ENCODE results near the gene APIP. TPM values are rescaled to one million over a fixed set of nuclear protein-coding genes. Genes with fewer than 3 reads are reported as not detected.
"Not testable (repeated sequence)": the region's sequence is repeated elsewhere in the genome, so short reads cannot be mapped to it uniquely, and the experiment has no call there.

Gene APIP
- total and polyA plus RNA-seq, 2 experiments from 2014 or later: 22.5 to 25.2 TPM

DNA sequence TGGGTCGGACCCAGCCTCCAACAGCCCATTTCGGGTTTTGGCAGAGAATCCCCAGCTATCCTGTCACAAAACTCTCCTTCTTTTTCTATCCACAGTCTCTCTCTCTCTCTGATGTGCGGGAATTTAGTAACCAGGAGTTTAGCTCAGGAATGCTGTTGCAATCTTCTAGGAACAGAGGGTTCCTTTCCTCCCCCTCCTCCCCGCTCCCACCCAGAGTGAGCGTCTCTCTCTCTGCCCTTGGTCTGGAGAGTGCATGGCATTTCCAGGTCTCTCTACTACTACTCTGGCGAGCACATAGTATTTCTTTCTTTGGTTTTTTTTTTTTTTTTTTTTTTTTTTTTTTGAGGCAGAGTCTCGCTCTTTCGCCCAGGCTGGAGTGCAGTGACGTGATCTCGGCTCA, 17.7 kb downstream of the APIP start:
- Histone ChIP-seq H4K20me1 (ENCODE audit: insufficient read depth) (no peaks in the 10 kb centered on the region), H3K9ac (no peak overlapping the region), H3K9me2 (ENCODE audit: insufficient read depth) (no peaks in the 10 kb centered on the region), H3K79me2 (ENCODE audit: insufficient read depth) (peaks cover 39% of the 10 kb centered on the region; the same call in 1 of the 2 replicates), H3K4me3 (no peak overlapping the region), H3K27ac (no peak overlapping the region), H3K27me3 (replicated peaks; ENCODE audit: insufficient read depth) (no peaks in the 10 kb centered on the region), H3K9me3 (ENCODE audit: low read depth) (no peaks in the 10 kb centered on the region), H2AFZ (no peak overlapping the region), H3F3A (ENCODE audit: insufficient read depth) (no peaks in the 10 kb centered on the region), H3K4me1 (ENCODE audit: insufficient read depth) (no peaks in the 10 kb centered on the region), H3K4me2 (ENCODE audit: unreplicated experiment) (no peak overlapping the region), H3K36me3 (ENCODE audit: low read depth) (no peaks in the 10 kb centered on the region)
- no peak for TF ChIP-seq EZH2 (IDR thresholded peaks at IDR 0.05; ENCODE audit: insufficient read depth, poor library complexity, severe bottlenecking)
- TF ChIP-seq EZH2phosphoT487 (IDR thresholded peaks at IDR 0.05; ENCODE audit: insufficient read depth, low read depth): no peak
- in situ Hi-C loops (cut with MboI): no loop called here
- 82 to 88% methylated on average over 9 to 10 of the region's 10 CpGs for WGBS, 2 experiments (ENCODE audit: low coverage in 1 of 2, low lambda C conversion rate in 2 of 2, missing lambda C conversion rate in 2 of 2)
- no peak for DNase-seq

DNA sequence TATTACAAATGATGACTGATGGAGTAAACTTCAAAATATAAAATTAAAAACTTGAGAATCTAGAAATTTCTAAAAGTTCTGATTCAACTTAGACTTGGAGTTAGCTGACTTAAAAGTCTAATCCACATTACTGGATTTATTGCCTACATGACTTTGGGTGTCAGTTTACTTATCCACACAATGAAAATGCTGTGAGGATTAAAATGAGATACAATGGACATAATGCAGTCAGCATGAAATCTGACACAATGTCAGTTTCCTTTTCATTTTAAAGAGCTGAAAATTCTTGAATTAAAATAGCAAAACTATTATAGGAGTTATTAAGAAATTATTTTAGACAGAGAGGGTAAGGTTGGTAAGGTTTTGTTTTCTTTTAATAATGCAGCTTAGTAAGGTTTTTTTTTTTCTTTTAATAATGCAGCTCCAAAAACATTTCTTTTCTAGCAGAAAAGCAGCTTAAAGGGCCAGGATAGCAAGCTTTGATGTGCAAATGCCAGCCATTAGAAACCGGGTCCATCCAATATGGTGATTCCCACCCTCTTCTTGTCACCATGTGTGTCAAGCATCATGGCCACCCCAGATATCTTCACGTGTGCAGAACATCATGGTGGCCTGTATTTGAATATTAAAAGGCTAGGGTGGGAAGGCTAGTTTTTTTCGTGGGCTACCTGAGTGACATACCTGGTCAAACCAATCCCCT, 18.9 kb downstream of the APIP start:
- no peaks in the 10 kb centered on the region for H3K9me3 ChIP-seq (ENCODE audit: low read depth)
- TF ChIP-seq EZH2 (IDR thresholded peaks at IDR 0.05; ENCODE audit: insufficient read depth, poor library complexity, severe bottlenecking) (no peak), EZH2phosphoT487 (IDR thresholded peaks at IDR 0.05; ENCODE audit: insufficient read depth, low read depth) (no peak)
- no peaks in the 10 kb centered on the region for H3K4me1 ChIP-seq (ENCODE audit: insufficient read depth)
- H3K79me2 ChIP-seq (ENCODE audit: insufficient read depth): peaks cover 30% of the 10 kb centered on the region; the same call in 1 of the 2 replicates
- 97 to 98% methylated on average over 3 of the region's 3 CpGs for WGBS, 2 experiments (ENCODE audit: low coverage in 1 of 2, low lambda C conversion rate in 2 of 2, missing lambda C conversion rate in 2 of 2)
- in situ Hi-C loops (cut with MboI): no loop called here
- DNase-seq: no peak
- no peaks in the 10 kb centered on the region for H3F3A ChIP-seq (ENCODE audit: insufficient read depth)
- H3K27ac ChIP-seq: no peak overlapping the region
- H3K4me2 ChIP-seq (ENCODE audit: unreplicated experiment): no peak overlapping the region
- no peak overlapping the region for H3K9ac ChIP-seq
- H3K9me2 ChIP-seq (ENCODE audit: insufficient read depth): no peaks in the 10 kb centered on the region
- no peak overlapping the region for H3K4me3 ChIP-seq
- H3K27me3 ChIP-seq (replicated peaks; ENCODE audit: insufficient read depth): no peaks in the 10 kb centered on the region
- H2AFZ ChIP-seq: no peak overlapping the region
- no peaks in the 10 kb centered on the region for H4K20me1 ChIP-seq (ENCODE audit: insufficient read depth)
- no peaks in the 10 kb centered on the region for H3K36me3 ChIP-seq (ENCODE audit: low read depth)

DNA sequence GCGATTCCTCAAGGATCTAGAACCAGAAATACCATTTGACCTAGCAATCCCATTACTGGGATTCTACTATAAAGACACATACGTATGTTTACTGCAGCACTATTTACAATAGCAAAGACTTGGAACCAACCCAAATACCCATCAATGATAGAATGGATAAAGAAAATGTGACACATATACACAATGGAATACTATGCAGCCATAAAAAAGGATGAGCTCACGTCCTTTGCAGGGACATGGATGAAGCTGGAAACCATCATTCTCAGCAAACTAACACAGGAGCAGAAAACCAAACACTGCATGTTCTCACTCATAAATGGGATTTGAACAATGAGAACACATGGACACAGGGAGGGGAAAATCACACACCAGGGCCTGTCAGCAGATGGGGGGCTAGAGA, 20.0 kb downstream of the APIP start:
- H3K27me3 ChIP-seq (replicated peaks; ENCODE audit: insufficient read depth); H3F3A ChIP-seq (ENCODE audit: insufficient read depth); H2AFZ ChIP-seq; H3K9ac ChIP-seq; in situ Hi-C loops (cut with MboI); H3K36me3 ChIP-seq (ENCODE audit: low read depth); H3K9me2 ChIP-seq (ENCODE audit: insufficient read depth); DNase-seq; H3K27ac ChIP-seq; H3K4me1 ChIP-seq (ENCODE audit: insufficient read depth); H3K9me3 ChIP-seq (ENCODE audit: low read depth); H3K4me2 ChIP-seq (ENCODE audit: unreplicated experiment); H3K4me3 ChIP-seq; H4K20me1 ChIP-seq (ENCODE audit: insufficient read depth): not testable (repeated sequence)
- 95 to 98% methylated on average over 3 of the region's 3 CpGs for WGBS, 2 experiments (ENCODE audit: low coverage in 1 of 2, low lambda C conversion rate in 2 of 2, missing lambda C conversion rate in 2 of 2)
- peaks cover 21% of the 10 kb centered on the region; the same call in 1 of the 2 replicates for H3K79me2 ChIP-seq (ENCODE audit: insufficient read depth)

DNA sequence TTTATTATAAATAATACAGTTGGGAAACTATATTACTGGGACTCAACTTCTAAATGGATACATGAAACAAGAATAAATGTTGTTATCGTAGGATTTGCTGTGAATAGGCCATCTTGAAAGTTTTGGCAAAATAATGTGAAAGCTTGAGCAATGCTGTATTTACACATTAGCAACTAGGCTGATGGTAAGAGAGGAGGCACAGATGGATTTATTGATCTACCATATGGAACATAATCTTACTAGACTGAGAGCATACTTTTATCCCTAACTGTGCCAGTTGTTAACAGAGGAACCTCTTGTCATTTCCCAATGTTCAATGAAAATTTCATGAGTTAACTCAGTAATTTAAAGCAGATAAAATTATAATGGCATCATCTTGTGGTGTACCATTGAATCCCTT, 22.8 kb downstream of the APIP start:
- 96 to 100% methylated on average over 1 of the region's 1 CpG for WGBS, 2 experiments (ENCODE audit: low coverage in 1 of 2, low lambda C conversion rate in 2 of 2, missing lambda C conversion rate in 2 of 2)
- Histone ChIP-seq H3K9me2 (ENCODE audit: insufficient read depth) (no peaks in the 10 kb centered on the region), H3K36me3 (ENCODE audit: low read depth) (0 out of 2 replicates have a peak, but pooled peaks cover 3% of the 10 kb centered on the region), H2AFZ (no peak overlapping the region), H3K27ac (no peak overlapping the region), H3K4me3 (no peak overlapping the region), H3F3A (ENCODE audit: insufficient read depth) (no peaks in the 10 kb centered on the region), H3K9me3 (ENCODE audit: low read depth) (no peaks in the 10 kb centered on the region), H3K4me1 (ENCODE audit: insufficient read depth) (no peaks in the 10 kb centered on the region), H3K9ac (no peak overlapping the region), H3K4me2 (ENCODE audit: unreplicated experiment) (no peak overlapping the region), H3K79me2 (ENCODE audit: insufficient read depth) (0 out of 2 replicates have a peak, but pooled peaks cover 6% of the 10 kb centered on the region), H4K20me1 (ENCODE audit: insufficient read depth) (no peaks in the 10 kb centered on the region), H3K27me3 (replicated peaks; ENCODE audit: insufficient read depth) (no peaks in the 10 kb centered on the region)
- in situ Hi-C loops (cut with MboI): loop anchor here (5.0 kb wide), 1 partner anchor 306 kb away; no protein-coding TSS in a partner anchor
- DNase-seq: no peak
- TF ChIP-seq EZH2 (IDR thresholded peaks at IDR 0.05; ENCODE audit: insufficient read depth, poor library complexity, severe bottlenecking) (no peak), EZH2phosphoT487 (IDR thresholded peaks at IDR 0.05; ENCODE audit: insufficient read depth, low read depth) (no peak)

Data from GM23248 (cell line).